GM21619 (cell line): ENCODE measurements around the gene SEC23A.
A peak's percentile ranks its signal among the peaks of the same experiment; 100 is the strongest.
"Not testable (repeated sequence)": the region's sequence is repeated elsewhere in the genome, so short reads cannot be mapped to it uniquely, and the experiment has no call there.

ENCODE experiments used
- ATAC-seq: cut with Tn5 transposase; IDR thresholded peaks from one replicate; pipeline ENCODE4 v1.9.1; 2021; ENCODE audit not compliant: unreplicated experiment

SEC23A gene

DNA sequence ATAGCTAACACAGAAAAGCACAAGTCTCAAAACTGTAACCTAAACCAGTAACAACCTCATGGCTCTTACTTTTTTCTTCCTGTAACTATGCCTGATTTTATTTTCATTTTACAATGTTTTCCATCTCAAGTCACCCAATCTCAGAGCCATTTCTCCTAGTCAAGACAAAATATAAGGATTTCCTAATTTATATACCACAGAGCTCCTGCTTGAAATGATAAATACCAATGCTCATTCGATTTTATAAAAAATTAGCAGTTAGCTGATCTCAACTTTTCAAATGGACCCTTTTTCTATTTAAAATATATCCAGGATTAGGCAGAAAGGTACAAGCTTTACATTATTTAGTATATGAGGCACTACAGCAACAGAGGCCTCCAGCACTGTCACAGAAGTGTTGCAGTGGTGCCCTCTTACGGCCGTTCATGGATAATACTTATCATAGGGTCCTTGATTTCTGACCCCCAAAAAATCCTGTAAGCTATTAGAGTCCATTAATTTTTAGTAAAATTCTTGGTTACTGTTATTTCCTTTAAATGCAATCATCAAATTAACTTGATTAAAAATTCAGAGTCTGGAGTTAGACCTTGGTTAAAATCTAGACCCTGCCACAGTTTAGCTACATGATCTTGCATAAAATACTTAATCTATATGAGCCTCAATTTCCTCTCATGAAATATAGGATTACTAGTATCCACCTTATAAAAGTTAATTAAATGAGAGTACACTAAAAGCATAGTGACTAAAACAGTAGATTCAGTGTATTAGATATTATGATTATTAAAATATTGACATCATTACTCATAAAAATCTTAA is 68.3 kb downstream of the SEC23A start:
- ATAC-seq = no peak

DNA sequence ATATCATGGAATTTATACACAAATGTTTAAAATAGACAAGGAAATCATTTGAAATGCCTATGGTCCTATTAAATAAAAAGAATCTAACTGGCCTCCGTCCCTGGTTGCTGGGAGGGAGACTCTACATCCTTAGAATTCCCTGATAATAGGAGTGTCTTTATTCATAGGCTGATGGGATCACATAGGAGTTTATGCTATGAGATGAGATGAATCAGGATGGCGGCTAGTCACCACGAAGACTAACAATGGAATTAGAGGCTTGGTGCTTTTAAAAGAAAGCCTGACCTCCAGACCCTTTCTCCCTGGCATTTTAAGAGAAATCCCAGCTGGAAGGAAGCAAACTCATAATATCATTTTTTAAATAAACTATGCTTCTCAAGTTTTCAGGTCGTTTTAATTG is 69.7 kb downstream of the SEC23A start:
- no peak for ATAC-seq

DNA sequence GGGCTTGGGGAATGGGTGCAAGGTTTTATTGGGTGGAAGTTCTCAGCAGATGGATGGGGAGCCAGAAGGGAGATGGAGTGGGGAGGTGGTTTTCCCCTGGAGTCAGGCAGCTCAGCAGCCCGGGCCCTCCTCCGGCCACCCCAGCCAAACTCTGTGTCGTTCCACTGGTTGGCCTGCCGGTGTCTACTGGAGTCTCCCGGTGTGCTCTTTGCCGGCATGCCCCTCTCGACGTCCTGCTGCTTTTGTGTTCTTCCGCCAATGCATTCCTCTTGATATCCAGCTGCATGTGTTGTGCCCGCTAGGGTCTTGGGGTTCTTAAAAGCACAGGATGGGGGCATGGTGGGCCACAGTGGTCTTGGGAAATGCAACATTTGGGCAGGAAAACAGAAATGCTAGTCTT is 72.8 kb downstream of the SEC23A start:
- ATAC-seq = no peak

DNA sequence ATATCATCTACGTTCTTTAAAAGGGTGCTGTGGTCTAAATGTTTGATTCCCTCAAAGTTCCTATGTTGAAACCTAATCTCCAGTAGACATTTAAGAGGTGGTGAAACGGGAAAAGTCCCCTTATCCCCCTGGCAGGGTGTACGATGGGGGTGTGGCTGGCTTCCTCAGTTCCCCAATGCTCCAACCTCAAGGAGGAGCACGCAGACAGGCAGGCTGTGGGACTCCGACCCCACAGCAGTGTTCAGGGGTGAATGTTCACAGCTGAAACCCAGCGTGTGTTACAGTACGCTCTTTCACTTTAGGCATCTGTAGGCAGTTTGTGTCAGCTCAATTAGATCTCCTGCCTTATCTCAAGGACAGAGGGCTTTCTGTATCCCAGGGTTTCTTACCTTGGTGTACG is 73.2 kb downstream of the SEC23A start:
- no peak for ATAC-seq

DNA sequence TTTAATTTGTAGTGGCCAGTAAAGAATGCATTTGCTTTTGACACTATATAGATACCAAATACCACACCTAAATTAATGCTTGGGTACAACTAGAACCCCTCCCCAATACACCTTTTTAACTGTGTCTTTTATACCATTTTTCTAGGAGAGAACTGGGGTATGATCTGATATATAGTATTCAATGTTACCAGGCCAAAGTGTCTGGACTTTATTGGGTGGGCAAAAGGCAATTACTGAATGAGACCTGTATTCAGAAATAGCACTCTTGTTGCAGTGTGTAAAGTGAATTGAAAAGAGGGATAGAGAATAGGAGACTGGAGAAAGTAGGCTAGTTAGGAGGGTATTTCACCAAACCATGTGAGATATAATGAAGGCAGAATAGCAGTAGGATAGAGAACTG is 74.4 kb downstream of the SEC23A start:
- ATAC-seq = no peak

DNA sequence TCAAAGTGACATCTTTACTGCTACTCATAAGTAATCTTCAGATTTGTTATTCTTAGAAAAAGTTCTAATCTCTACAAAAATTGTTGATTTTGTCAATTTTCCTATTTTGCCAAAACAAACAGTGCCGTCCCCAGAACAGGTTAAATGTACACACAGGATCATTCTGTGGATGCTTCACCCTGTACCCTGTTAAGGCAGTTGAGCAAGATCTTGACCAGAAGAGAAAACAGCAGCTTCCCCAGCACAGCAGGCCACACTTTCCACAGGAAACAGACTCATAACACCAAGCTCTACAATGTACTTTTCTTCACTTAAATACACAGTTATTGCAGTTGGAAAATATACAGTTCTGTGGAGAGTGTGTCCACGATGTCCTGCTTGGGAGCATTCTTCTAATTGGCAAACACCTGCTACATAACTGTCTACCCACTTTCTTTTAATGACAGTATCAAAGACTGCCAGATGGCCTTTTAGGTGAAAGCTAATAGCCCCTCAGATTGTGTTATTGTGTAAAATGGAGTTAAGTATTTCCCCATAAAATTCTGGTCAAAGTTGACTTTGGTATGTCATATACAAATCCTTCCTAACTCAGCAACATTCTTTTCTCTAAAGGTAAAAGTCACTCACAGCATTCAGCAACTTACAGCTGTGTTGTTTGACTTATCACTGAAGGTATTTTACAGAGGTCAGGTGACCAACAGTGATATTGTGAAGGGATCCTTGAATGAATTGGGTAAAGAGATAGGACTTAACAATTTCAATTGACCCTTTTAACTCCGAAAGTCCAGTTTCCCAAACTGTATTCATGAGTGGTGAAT is 77.0 kb downstream of the SEC23A start:
- no peak for ATAC-seq

DNA sequence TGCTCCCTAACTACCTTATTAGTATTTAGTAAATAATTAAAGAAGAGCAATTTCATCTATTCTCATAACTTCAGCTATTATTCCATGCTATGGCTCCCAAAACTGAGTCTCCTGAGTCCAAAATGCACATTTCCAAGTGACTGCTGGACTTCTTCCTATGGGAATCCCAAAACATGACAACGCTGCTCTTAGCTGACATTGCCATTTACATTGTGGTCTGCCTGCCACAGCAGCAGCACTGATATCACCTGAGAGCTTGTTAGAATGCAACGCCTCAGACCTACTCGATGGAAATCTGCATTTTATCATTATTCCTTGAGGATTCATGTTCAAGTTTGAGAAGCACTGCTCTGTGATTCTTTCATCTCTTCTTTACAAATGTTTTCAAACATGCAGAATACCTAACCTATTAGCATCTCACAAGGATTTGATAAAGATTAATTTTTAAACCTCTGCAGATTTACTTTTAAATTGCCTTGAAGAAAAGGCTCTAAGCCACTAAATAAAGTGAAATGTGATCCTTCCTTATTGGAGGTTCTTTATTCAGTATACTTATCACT is 77.7 kb downstream of the SEC23A start:
- no peak for ATAC-seq

DNA sequence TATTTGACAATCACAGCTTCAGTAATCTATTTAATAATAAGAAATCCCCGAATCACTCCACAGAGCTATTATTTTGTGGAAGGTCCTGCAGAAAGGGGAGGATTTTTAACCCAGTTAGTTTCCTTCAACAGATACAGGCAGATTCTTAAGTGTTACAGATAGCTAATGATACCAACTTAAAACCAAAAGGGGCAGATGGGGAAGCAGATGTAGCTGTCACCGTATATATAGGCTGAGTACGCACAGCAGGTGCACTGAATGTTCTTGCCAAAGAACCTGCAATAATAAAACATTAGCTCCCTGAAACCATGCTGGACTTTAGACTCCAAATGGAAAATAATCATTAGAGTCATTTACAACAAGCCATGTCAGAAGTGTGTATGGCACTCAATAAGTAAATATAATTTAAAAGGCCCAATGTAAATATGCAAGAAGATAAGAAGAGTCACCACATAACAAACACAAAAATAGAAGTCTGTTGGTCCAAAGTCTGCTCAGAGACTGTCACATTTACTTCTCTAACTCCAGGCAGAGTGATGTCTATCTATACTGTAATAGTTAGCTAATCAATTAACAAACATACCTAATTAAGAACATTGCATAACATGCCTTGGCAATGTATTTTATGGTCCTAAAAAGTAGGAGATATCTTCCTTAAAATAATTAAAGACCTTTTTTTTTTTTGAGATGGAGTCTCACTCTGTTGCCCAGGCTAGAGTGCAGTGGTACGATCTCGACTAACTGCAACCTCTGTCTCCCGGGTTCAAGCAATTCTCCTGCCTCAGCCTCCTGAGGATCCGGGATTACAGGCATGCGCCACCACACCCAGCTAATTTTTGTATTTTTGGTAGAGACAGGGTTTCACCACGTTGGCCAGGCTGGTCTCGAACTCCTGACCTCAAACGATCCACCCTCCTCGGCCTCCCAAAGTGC is 78.8 kb downstream of the SEC23A start:
- ATAC-seq = no peak

DNA sequence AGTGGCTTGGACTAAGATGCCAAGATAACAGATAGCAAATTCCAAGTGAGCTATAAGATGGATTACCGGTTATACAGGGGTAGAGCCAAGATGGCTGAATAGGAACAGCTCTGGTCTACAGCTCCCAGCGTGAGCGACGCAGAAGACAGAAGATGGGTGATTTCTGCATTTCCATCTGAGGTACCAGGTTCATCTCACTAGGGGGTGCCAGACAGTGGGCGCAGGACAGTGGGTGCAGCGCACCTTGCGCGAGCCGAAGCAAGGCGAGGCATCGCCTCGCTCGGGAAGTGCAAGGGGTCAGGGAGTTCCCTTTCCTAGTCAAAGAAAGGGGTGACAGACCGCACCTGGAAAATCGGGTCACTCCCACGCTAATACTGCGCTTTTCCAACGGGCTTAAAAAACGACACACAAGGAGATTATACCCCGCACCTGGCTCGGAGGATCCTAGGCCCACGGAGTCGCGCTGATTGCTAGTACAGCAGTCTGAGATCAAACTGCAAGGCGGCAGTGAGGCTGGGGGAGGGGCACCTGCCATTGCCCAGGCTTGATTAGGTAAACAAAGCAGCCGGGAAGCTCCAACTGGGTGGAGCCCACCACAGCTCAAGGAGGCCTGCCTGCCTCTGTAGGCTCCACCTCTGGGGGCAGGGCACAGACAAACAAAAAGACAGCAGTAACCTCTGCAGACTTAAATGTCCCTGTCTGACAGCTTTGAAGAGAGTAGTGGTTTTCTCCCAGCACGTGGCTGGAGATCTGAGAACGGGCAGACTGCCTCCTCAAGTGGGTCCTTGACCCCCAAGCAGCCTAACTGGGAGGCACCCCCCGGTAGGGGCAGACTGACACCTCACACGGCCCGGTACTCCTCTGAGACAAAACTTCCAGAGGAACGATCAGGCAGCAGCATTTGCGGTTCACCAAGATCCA is 85.7 kb downstream of the SEC23A start:
- not testable (repeated sequence) for ATAC-seq

DNA sequence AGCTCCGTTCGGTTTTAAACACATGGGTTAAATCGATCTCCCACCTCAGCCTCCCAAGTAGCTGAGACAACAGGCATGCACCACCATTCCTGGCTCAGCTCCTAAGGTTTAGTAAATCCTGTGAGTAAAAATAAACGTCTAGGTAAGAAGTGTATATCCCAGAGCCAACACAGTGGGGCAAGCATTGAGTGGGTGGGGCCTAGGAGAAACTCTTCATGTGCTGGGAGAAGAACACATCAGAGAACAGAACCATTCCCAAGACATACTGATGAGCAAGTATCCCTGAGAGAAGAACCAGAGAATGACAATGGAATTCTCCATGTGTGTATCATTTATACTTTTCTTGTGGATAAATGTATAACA is 86.3 kb downstream of the SEC23A start:
- ATAC-seq = no peak

DNA sequence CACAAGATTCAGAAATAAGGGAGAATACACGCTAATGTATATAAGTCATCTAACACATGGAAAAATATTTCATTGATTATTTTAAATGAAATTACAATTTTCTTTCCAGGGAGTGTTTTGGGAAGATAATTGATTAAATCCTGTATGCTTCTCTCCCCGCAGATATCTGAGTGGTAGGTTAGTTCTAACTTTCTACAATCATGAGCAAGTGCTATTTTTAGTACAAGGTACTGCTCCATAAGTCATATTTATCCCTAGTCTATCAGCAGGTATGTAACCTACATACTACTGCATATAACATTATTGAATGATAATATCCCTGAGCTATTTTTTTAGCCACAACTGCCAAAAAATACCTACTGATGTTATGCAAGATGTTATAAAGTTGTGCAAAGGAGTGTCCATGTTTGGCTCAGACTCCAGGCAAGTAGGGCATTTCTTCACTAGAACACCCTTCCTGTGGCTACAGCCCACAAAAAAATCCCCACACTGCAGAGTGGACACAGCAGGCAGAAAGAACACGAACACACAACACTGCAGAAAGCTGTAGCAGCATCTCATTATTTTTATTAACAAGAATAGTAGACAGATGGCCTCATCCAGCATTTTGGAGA is 87.0 kb downstream of the SEC23A start:
- no peak for ATAC-seq

DNA sequence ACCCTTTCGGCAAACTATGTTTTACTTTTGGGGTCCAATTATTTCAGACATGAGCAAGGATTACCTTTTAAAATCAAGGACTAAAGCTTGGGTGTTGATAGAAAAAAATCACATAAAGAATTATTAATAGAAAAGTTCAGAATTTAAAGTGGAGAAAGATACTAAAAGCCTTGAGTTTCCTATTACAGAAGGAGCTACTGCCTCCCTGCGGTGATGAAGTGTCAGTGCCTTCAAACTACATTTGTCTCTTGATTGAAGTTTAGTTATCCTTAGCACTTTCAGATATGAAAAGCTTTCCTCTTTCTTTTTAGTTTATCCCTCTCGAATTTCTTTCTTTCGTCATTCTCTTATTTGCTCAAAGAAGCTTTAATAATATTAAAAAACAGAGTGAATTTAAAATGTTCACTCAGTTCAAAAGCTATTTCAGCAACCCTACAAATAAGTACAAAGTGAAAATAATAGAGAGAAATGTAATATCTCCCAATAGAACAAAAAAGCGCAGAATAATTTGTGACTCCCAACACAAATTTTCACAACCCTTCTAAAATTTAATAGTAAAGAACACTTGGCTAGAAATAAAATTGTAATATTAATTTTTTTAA is 87.6 kb downstream of the SEC23A start:
- peak; percentile 88 for ATAC-seq

DNA sequence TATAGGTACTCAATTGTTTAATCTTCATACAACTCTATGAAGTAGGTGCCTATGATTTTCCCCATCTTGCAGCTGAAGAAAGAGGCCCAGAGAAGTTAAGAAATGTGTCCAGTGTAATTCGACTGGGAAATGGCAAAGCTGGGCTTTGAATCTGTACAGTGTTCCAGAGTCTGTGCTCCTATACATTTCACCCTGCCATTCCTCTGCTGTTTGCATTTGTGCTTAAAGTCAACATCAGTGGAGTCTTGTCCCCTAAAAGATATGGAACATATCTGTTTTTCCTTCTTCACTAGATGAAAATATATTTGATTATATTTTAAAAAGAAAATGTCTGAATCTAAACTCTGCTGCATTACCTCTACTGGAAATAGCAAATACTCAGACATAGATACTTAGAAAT is 88.6 kb downstream of the SEC23A start:
- no peak for ATAC-seq

DNA sequence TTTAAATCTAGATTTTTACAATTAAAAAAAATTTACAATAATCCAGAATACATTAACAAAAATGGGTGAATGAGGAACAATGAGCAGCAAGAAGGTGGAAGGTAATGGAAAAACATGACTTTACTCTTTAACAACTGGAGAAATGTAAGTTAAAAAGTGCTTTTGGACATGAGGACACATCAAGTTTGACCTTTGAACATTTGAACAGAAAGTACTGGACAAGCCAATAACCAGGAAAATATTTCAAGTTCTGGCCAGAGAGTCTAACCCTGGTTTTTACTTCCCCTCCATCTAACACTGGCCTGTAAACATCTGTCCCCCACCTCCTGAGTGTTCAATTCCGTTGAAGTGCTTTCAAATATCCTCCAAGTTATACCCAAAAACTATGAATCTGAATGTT is 94.1 kb downstream of the SEC23A start:
- not testable (repeated sequence) for ATAC-seq

DNA sequence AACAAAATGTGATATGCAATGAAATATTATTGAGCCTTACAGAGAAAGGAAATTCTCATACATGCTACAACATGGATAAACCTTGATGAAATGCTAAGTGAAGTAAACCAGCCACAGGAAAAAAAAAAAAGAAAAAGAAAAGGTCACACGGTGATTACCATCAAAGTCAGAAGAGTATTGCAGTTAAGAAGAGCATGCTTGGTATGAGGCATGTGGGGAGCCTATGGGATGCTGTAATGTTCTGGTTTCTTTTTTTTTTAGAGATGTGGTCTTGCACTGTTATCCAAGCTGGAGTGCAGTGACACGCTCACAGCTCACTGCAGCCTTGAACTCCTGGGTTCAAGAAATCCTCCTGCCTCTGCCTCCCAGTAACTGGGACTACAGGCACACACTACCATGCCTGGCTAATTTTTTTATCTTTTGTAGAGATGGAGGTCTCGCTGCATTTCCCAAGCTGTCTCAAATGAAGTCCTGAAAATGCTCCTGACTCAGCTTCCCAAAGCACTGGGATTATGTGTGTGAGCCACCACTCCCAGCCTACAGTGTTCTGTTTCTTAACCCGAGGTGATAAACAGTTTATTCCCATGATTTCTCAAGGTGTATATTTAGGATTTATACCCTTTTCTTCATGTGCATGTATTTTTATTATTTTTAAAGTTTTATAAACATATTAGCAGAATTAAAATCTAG is 96.2 kb downstream of the SEC23A start:
- ATAC-seq = no peak

DNA sequence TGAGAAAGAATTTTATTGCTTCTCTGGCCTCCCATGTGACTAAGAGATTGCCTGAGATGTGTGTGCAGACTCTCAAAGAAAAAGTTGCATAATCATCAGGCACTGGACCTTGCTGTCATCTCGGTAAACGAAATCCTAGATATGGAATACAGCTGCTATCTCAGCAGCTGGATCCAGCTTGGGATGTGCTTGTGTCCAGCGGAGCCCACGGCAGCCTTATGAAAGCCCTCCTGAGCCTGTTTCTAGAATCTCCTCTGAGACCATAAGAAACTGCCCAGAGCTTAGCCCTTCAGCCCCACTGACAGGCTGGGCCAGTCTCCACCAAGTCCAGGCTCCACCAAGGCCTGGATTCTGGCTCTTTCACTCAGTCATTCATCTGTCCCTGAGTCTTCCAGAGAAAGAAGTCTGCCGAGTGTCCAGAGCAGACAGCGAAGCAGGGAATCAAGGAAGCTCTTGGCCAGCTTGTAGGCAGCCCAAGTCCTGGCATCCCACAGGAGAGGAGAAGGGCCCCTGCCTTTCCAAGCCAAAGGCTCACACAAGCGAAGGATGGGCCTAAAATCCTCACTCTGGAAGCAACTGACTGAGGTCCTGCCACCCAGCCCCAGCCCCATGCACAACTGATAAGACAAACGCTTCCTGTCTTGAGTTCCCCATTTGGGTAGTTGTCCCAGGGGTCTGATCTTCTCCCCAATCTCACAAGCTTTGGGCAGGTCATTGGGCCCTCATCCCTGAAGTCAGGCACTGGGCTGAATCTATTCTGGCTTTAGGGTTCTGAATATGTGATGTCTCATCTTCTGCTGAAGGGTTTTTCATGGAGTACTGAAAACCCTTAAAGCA is 97.8 kb downstream of the SEC23A start:
- ATAC-seq = no peak

DNA sequence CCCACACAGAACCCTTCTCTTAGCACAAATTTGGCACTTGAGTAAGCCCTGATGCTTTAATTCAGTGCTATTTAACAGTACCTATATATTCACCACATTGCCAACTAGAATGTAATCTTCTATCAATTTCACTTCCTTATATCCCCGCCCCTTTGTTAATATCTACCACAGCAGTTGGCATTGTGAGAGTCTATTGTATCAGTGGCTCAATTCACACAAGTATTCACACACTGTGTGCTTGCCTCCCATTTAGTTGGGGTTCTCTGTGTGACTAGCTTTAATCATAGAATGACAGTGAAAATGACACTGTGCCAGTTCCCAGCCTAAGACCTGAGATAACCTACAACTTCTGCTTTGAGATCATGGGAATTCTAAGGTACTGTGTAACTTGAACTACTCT is 103.1 kb downstream of the SEC23A start:
- no peak for ATAC-seq

DNA sequence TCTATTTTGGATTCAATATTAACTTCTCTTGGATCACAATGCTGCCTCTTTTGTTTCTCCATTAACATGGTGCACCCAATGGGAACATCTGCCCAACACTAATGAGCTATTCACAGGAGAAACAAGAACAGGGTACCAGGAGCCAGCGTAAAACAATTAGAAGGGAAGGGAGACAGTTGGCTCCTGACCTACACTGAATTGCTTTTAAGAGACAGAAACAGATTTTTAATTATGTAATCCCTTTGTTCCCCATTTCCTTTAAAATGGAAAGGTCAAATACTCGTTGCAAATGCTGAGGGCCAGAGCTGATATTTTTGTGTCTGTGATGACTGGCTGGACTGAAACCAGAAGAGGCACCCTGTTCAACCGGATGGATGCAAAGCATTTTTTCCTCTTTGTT is 108.3 kb downstream of the SEC23A start:
- ATAC-seq = no peak
